ENCODE measurements around the gene MS4A10. TPM values are rescaled to one million over a fixed set of nuclear protein-coding genes. Genes with fewer than 3 reads are reported as not detected.

The MS4A10 gene
- total and polyA plus RNA-seq, 2 experiments from 2014 or later, result not detected

- Histone ChIP-seq H3K4me2 (no peak overlapping the region), H3K27me3 (ENCODE audit: insufficient read depth) (peaks cover 17% of the 10 kb centered on the region; the same call in 1 of the 2 replicates), H3K4me3 (no peak overlapping the region), H3K79me2 (replicated peaks; ENCODE audit: insufficient read depth) (no peaks in the 10 kb centered on the region), H2AFZ (no peak overlapping the region), H3K9me2 (ENCODE audit: insufficient read depth) (no peaks in the 10 kb centered on the region; the same call in 1 of the 2 replicates), H4K20me1 (replicated peaks; ENCODE audit: insufficient read depth) (no peaks in the 10 kb centered on the region), H3K27ac (ENCODE audit: low read depth) (no peak overlapping the region), H3K36me3 (ENCODE audit: insufficient read depth) (no peaks in the 10 kb centered on the region), H3K4me1 (ENCODE audit: insufficient read depth) (no peaks in the 10 kb centered on the region), H3F3A (replicated peaks; ENCODE audit: low read depth) (no peaks in the 10 kb centered on the region)
- peaks cover 10% of the 10 kb centered on the region; the same call in 2 of the 3 replicates for H3K9me3 Mint-ChIP-seq
- no peaks in the 10 kb centered on the region; the same call in 2 of the 3 replicates for H3K36me3 Mint-ChIP-seq (ENCODE audit: low read depth)
- H3K27ac Mint-ChIP-seq, result no peak overlapping the region
- TF ChIP-seq NANOG (IDR thresholded peaks at IDR 0.05; ENCODE audit: borderline replicate concordance), result no peak
- TF ChIP-seq ZNF114 (CRISPR knock-in tag; IDR thresholded peaks at IDR 0.05), result no peak
- no peak for TF ChIP-seq REST (IDR thresholded peaks at IDR 0.05; ENCODE audit: unreplicated experiment)
- TF ChIP-seq POLR2AphosphoS5 (IDR thresholded peaks at IDR 0.05; ENCODE audit: low read depth), result no peak
- TF ChIP-seq CREB1 (CRISPR knock-in tag; IDR thresholded peaks at IDR 0.05; ENCODE audit: low read depth), result no peak
- peaks cover 6% of the 10 kb centered on the region; the same call in 2 of the 3 replicates for H3K4me1 Mint-ChIP-seq
- H3K27me3 Mint-ChIP-seq (ENCODE audit: insufficient read depth, low read depth, poor library complexity), result peaks cover 9% of the 10 kb centered on the region
- DNase-seq (ENCODE audit: low spot score) (no peak), ATAC-seq (no peak)
- H3K4me3 Mint-ChIP-seq, result no peak overlapping the region
Observed at GRCh38 chr11:60763692-60764369, 21.3 kb upstream of the MS4A10 start.

GRCh38 chr11:60764879-60765278 is 20.3 kb upstream of the MS4A10 start:
- Histone ChIP-seq H3K9me2 (ENCODE audit: insufficient read depth) (no peaks in the 10 kb centered on the region; the same call in 1 of the 2 replicates), H3K79me2 (replicated peaks; ENCODE audit: insufficient read depth) (no peaks in the 10 kb centered on the region), H4K20me1 (replicated peaks; ENCODE audit: insufficient read depth) (no peaks in the 10 kb centered on the region), H3F3A (replicated peaks; ENCODE audit: low read depth) (no peaks in the 10 kb centered on the region), H3K4me3 (no peak overlapping the region), H3K4me1 (ENCODE audit: insufficient read depth) (no peaks in the 10 kb centered on the region), H3K27ac (ENCODE audit: low read depth) (no peak overlapping the region), H3K4me2 (no peak overlapping the region), H3K27me3 (ENCODE audit: insufficient read depth) (peaks cover 17% of the 10 kb centered on the region; the same call in 1 of the 2 replicates), H2AFZ (no peak overlapping the region), H3K36me3 (ENCODE audit: insufficient read depth) (no peaks in the 10 kb centered on the region)
- Mint-ChIP-seq H3K27me3 (ENCODE audit: insufficient read depth, low read depth, poor library complexity) (peaks cover 12% of the 10 kb centered on the region), H3K4me3 (no peak overlapping the region), H3K9me3 (peaks cover 10% of the 10 kb centered on the region; the same call in 2 of the 3 replicates), H3K27ac (no peak overlapping the region), H3K36me3 (ENCODE audit: low read depth) (no peaks in the 10 kb centered on the region; the same call in 2 of the 3 replicates), H3K4me1 (peaks cover 6% of the 10 kb centered on the region; the same call in 2 of the 3 replicates)
- DNase-seq (ENCODE audit: low spot score) (peak; percentile 40), ATAC-seq (peak; percentile 27)
- TF ChIP-seq NANOG (IDR thresholded peaks at IDR 0.05; ENCODE audit: borderline replicate concordance) (no peak), POLR2AphosphoS5 (IDR thresholded peaks at IDR 0.05; ENCODE audit: low read depth) (no peak), REST (IDR thresholded peaks at IDR 0.05; ENCODE audit: unreplicated experiment) (no peak), ZNF462 (CRISPR knock-in tag; IDR thresholded peaks at IDR 0.05) (no peak), ZNF114 (CRISPR knock-in tag; IDR thresholded peaks at IDR 0.05) (no peak)

All from GM23338 (cell line).